ENCODE results near the gene LRMDA.

LRMDA gene

DNA sequence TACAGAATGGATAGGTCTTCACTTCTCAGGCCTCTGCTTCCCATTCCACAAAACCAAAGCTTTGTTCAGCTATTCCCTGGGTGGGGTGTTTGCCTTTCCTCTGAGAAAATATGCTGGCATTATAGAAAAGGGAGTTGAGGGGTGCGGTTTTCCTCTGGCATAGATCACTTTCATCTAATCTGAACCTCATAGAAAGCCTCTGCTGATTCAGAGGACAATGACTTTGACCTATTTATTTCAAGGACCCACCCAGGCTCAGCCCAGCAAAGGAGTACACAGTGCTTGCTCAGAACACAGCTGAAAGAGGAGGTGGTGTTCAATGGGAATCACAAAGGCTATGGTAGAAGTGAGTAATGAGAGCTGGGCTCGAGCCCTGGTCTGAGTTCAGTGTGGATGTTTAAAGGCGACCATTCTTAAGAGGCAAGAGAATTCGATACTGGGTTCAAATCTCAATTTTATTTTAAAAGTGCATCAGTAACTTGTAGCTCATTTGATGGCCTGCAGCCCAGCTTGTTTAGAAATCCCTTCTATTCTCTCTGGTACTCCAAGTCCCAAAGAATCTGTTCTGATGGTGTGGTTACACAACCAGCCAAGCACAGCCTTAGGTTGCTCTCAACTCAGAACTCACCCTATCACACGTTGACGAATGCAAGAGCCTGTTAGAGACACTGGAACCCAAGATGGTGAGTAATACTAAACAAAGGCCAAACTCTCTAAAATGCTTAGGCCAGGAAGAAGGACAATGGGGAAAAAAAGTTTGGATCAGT lies 1012.8 kb downstream of the LRMDA start:
- DNase-seq (ENCODE audit: low spot score), result peak; percentile 31

GRCh38 chr10:76447578-76447977 lies 1016.2 kb downstream of the LRMDA start:
- DNase-seq (ENCODE audit: low spot score), result no peak

GRCh38 chr10:76451911-76452310 lies 1020.5 kb downstream of the LRMDA start:
- no peak for DNase-seq (ENCODE audit: low spot score)

DNA sequence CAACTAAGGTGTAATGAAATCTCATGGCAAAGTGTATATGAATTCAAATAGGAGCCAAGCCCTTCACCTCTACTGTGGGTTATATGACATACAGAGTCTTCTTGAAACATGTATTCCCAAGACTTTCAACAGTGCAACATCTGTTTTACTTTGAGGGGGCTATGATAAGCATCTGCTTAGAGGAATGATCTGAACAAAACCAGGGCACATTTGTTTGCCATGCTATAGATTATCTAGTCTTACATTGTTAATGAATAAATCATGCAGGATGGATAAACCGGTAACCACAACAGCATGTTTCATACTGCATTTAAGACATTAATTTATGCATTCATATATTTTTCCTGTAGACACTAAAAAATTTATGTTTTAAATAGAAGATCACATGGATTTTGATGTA lies 1021.9 kb downstream of the LRMDA start:
- no peak for DNase-seq (ENCODE audit: low spot score)

DNA sequence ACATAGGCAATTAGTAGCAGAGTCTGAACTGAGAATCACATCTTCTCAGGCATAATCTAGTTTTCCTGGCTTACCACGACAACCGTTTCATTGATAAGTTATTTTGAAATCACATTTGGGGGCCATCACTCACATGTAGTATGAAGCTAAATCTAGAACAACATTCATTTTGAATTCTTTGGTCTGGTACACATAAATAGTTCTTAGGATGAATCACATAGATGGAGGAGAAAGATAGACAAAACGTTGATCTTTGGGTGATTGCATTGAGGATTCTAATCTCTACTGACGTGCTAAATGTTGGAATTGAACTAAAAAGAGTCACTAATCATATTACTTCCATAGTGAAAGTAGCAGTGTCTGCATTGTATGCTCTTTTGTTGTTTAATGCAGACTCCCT lies 1022.6 kb downstream of the LRMDA start:
- DNase-seq (ENCODE audit: low spot score), result no peak

- DNase-seq (ENCODE audit: low spot score), result no peak
These were observed 1023.2 kb downstream of the LRMDA start for GRCh38 chr10:76454506-76455140.

DNA sequence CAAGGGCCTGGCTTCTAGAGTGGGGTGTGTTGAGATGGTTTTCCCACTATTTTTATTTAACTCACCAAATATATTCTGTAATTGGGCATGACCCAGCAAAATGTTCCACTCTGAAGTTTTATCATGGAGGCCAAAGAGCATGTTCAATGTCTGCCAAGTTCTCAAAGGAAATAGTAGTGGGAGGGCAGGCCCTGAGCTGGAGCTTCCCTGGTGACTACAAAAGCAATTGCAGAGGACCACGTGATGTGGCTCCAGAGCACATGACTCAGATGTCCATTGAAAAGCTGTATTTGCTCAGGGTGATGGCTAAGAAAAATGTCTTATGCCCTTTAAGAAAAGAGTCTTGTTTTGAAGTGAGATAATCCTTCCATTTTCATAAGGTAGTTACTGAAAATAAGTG lies 1024.8 kb downstream of the LRMDA start:
- no peak for DNase-seq (ENCODE audit: low spot score)

DNA sequence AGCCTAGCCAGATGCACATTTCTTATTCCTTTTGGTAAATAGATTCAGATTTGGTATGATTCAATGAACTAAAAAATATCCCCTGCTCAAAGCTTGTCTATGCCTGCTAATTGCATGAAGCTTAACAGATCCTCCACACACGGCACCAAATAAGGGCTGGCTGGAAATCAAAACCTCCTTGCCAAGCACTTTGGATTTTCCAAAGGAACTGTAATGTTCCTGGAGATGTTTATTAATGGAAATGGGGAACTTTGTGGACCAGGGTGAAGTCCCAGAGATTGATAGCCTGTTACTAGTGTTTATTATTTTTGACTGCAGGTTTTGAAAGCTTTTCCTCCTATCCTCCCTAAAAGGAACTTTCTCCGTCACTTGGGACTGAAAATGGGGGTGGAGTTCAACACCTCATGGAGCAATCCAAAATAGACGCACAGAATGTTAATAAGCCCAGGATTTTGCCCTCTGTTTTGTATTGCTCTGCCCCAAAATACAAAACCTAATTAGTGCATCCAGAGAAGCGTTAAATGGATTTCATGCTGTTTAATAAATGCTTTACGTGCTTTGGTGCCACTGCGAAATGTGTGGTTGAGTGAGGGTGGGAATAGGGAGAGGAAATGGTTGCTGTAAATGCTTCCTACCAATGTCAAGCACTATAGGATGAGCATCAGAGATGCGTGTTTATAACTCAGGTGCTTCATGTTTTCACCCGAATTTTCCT lies 1027.7 kb downstream of the LRMDA start:
- DNase-seq (ENCODE audit: low spot score), result peak; percentile 25

- DNase-seq (ENCODE audit: low spot score), result no peak
These were observed 1029.6 kb downstream of the LRMDA start for GRCh38 chr10:76461024-76461423.

GRCh38 chr10:76463111-76463510 lies 1031.7 kb downstream of the LRMDA start:
- no peak for DNase-seq (ENCODE audit: low spot score)

DNA sequence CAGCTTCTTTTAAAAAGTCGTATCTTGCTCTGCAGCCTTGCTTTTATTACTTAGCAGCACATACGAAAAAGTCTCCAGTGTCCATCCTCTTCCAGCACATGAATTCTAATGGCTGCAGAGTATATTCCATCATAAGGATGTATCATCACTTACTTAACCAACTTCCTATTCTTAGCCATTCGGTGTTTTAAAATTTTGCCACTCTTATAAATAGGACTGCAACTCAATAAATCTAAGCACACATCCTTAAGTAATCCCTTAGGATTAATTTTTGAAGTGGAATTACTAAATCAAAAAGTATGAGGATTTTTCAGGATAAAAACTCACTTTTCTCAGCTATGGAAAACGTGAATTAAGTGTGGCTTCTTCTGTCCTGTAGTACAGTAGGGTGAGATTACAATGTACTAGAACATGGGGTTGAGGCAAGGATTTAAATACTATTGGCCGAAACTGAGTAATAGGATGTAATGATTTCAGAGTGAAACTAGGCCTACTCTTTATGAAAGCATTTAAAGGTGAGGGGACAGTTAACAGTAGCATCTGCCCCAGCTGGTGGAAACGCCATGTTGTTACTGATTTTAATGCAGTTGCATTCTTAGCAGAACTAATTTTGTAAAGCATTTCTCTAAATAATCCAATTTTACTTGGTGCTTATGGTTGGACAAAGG lies 1035.5 kb downstream of the LRMDA start:
- no peak for DNase-seq (ENCODE audit: low spot score)

GRCh38 chr10:76469675-76470074 lies 1038.3 kb downstream of the LRMDA start:
- no peak for DNase-seq (ENCODE audit: low spot score)

DNA sequence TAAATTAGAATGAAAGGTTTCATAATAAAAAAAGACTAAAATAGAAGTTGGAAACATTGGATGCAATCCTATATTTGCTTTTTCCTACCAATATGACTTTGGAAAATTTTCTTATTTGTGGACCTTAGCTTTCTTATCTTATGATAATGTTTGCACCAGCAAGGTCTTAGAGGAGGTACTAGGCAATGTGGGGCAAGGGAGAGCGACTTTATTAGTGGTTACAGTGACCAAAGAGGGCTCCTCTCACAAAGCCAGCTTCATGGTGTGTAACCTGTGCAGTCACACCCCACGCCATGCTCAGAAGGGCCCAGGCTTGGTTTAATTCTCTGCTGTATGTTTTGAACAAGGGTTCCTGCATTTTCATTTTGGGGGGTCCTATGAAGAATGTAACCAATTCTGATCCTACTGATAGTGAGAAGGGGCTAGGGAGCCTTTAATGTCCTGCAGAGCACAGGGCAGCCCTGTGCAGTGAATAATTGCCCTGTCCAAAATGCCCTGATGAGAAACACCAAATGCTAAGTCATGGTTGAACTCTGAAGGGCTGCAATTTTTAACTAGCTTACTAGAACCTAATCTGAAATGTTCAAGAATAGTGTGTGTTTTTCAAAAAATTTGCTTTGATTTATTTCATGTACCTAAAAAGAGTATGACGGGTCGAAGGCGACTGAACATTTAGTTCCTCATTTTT lies 1047.8 kb downstream of the LRMDA start:
- DNase-seq (ENCODE audit: low spot score), result no peak

- no peak for DNase-seq (ENCODE audit: low spot score)
These were observed 1049.8 kb downstream of the LRMDA start for GRCh38 chr10:76481178-76481577.

- DNase-seq (ENCODE audit: low spot score), result no peak
These were observed 1056.2 kb downstream of the LRMDA start for GRCh38 chr10:76487582-76487981.

DNA sequence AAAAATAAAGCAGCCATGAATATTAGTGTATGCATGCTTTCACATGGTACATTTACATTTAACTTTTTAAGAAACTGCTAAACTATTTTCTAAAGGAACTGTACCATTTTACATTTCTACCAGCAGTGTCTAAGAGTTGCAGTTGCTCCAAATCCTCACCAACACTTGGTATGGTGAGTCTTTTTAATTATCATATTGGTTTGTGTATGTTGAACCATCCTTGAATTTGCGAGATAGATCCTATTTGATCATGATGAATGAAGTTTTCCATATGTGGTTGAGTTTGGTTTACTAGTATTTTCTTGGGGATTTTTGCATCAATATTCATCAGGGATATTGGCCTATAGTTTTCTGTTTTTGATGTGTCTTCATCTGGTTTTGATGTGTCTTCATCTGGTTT lies 1057.2 kb downstream of the LRMDA start:
- no peak for DNase-seq (ENCODE audit: low spot score)

DNA sequence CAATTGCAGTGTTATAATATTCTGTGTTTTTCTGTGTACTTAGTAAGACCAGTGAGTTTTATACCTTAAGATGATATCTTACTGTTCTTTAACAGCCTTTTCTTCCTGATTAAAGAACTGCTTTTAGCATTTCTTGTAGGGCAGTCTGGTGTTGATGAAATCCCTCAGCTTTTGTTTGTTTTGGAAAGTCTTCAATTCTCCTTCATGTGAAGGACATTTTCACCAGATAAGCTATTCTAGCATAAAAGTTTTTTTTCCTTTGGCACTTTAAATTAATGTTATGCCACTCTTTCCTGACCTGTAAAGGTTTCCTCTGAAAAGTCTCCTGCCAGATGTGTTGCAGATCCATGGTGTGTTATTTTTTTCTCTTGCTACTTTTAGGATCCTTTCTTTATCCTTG lies 1059.8 kb downstream of the LRMDA start:
- no peak for DNase-seq (ENCODE audit: low spot score)

DNA sequence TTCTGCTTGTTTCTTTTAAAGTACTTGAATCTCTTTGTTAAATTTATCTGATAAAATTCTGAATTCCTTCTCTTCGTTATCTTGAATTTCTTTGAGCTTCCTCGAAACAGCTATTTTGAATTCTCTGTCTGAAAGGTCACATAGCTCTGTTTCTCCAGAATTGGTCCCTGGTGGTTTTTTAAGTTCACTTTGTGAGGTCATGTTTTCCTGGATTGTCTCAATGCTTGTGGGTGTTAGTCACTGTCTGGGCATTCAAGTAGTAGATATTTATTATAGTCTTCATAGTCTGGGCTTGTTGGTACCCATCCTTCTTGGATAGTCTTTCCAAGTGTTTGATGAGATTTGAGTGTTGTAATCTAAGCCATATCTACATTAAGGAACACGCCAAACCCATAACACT lies 1060.6 kb downstream of the LRMDA start:
- DNase-seq (ENCODE audit: low spot score), result no peak

- no peak for DNase-seq (ENCODE audit: low spot score)
These were observed 1061.5 kb downstream of the LRMDA start for GRCh38 chr10:76492678-76493472.

- no peak for DNase-seq (ENCODE audit: low spot score)
These were observed 1066.2 kb downstream of the LRMDA start for GRCh38 chr10:76497666-76498065.

GRCh38 chr10:76504823-76505222 lies 1073.4 kb downstream of the LRMDA start:
- DNase-seq (ENCODE audit: low spot score), result no peak

All from Ammon's horn (tissue), 1 donor.